H1 (cell line): Measurements from ENCODE around the gene PHF23. TPM values are rescaled to one million over a fixed set of nuclear protein-coding genes. Genes with fewer than 3 reads are reported as not detected.

Experiments used
- BCL11A ChIP-seq, 2 experiments: IDR thresholded peaks; one replicate each; pipeline ENCODE4 v1.6.1; 2011; ENCODE audit warnings: low read depth in 2 of 2, low read length in 2 of 2, mild to moderate bottlenecking in 2 of 2
- EGR1 ChIP-seq: IDR thresholded peaks from 2 replicates; pipeline ENCODE4 v1.6.1; 2011; ENCODE audit warnings: low read depth, low read length, borderline replicate concordance
- HDAC2 ChIP-seq, 2 experiments: fragments of 300-600 bp in 1 of 2; sonication (generic) in 1 of 2; IDR thresholded peaks; 2 replicates each; pipeline ENCODE4 v1.6.1; 2011 to 2012; ENCODE audit warnings: low read depth in 2 of 2, low read length in 2 of 2, mild to moderate bottlenecking in 2 of 2, moderate library complexity in 2 of 2, borderline replicate concordance in 1 of 2, inconsistent platforms in 1 of 2
- KDM1A ChIP-seq: fragments of 200-600, 300-600 bp; sonication (generic); IDR thresholded peaks from 2 replicates; pipeline ENCODE4 v1.7.1; 2016; ENCODE audit warnings: mild to moderate bottlenecking, low read length, borderline replicate concordance
- SIN3A ChIP-seq, 2 experiments: IDR thresholded peaks in 1 of 2; conservative IDR thresholded peaks in 1 of 2; 2 replicates each; pipeline ENCODE4 v1.6.1; 2011 to 2012; ENCODE audit warnings: low read length in 2 of 2, improper control_type of control experiment in 1 of 2, low read depth in 1 of 2, mild to moderate bottlenecking in 1 of 2
- SIRT6 ChIP-seq: IDR thresholded peaks from one replicate; pipeline ENCODE4 v1.7.1; 2012; ENCODE audit warnings: low read length, inconsistent platforms
- USF2 ChIP-seq: IDR thresholded peaks from 2 replicates; pipeline ENCODE4 v1.6.1; 2011; ENCODE audit warnings: low read length, improper control_type of control experiment
- ZNF274 ChIP-seq: IDR thresholded peaks from 2 replicates; pipeline ENCODE4 v1.7.0; 2012; ENCODE audit warnings: low read length, borderline replicate concordance; ENCODE audit errors: extremely low read depth
- polyA plus RNA-seq, 7 experiments: library from polyadenylated mRNA; depleted of rRNA in 3 of 7; stranded (reverse) in 5 of 7; unstranded in 2 of 7; fragments of >200 nt in 5 of 7; fragments of 200-250 nt in 2 of 7; gene quantifications; 1 replicate in 5 of 7; 2 replicates in 1 of 7; 4 replicates in 1 of 7; pipeline versions ENCODE4 v1.2.1 to v1.2.3, GENCODE V29; 2011 to 2013; ENCODE audit warnings: missing spikeins in 2 of 7, mixed read lengths in 2 of 7
- total RNA-seq: library from RNA; stranded (reverse); fragmentation: NEBNext Ultra II Directional; extraction: Animal tissue kit (Norgen Biotek cat#: 25700); gene quantifications from 2 replicates; pipeline ENCODE4 v1.2.1, GENCODE V29; 2021

The PHF23 gene
- total and polyA plus RNA-seq, 2 of the 8 experiments (the other 6 are each of a cell fraction or from before 2014, with no cell fraction given), result 47.5 to 62.8 TPM

DNA sequence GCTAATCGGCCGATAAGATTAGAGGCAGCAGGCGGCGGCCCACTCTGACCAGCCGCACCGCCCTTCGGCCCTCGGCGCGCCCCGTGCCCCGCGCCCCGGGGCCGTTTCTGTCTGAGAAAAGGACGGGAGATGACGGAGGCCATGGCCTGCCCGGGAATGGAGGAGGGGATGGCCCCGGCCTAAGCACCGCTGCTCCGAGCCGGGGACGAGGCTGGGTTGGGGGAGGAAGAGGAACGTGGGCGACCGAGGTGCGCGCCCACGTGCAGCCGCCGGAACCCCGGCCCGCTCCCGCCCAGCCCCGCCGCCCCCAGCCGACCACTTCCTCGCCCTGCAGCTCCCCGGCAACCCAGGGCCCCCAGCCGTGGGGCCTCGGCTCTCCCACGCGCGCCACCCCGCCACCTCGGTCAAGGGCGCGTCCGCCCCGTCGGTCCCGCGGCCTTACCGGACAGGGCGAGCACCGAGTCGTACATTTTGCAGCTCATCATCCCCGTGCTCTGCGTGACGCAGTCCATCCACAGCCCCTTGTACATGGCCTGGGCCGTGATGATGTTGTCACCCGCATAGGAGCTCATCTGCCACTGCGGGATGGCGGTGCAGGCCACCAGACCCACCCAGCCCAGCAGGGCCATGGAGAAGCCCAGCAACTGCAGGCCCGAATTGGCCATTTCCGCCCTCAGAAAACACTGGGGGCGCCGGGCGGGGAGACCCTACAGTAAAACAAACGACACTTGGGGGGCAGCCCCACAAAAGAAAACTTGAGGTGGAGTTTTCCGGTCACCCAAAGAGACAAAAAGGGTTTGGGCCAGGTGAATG lies 22.3 kb upstream of the PHF23 start (continued):
- TF ChIP-seq USF2, result no peak
- TF ChIP-seq SIN3A (conservative IDR thresholded peaks at IDR 0.05 in 1 of 2, IDR thresholded peaks at IDR 0.05 in 1 of 2; ENCODE audit: low read depth in 1 of 2, low read length in 2 of 2), result no peak
- TF ChIP-seq EGR1, result no peak
- no peak for TF ChIP-seq SIRT6
- TF ChIP-seq HDAC2 (IDR thresholded peaks at IDR 0.05; ENCODE audit: borderline replicate concordance in 1 of 2, low read depth in 2 of 2, low read length in 2 of 2), result 0 out of 4 replicates have a peak, but pooled peaks of 1 of the 2 experiments have one; percentile 32
- TF ChIP-seq ZNF274, result no peak
- TF ChIP-seq KDM1A, result no peak
- TF ChIP-seq BCL11A (IDR thresholded peaks at IDR 0.05; ENCODE audit: low read depth in 2 of 2, low read length in 2 of 2), result no peak
